GM10266 (cell line): ENCODE data around the gene NREP.

Experiments used
- DNase-seq: peaks from one replicate; pipeline ENCODE4 v3.0.0; 2012; ENCODE audit errors: extremely low spot score
- TF ChIP-seq, protein P1 (sequence below): IDR thresholded peaks from 2 replicates; pipeline ENCODE4 v1.5.1; 2012; ENCODE audit warnings: mild to moderate bottlenecking, low read depth; ENCODE audit not compliant: control insufficient read depth, insufficient read depth; ENCODE audit errors: missing control alignments

Gene NREP

DNA sequence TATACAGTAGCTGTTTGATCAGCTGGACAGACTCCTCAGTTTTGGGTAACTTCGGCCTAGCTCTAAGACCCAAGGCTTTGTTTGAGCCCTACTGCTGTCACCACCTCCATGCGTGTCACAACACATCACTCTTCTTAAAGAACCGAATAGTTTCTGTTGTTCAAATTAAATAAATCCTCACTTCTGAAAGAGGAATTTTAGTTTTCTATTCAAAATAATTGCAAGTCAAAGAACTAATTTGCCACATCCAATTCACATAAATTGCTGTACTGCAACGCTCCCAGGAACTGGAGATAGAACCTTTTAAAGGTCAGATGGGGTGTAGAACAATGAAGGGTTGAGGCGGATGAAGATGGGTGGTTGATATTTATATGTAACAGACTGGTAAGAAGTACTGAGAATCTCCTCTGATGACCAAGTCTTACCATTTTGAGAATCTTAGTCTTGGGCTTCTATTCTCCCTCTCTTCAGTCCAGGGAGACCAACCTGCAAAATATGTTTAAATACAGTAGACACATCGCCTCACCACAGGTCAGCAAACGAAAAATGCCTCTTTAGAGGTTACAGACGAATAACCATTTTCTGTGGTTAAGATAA is 1.6 kb downstream of the NREP start:
- DNase-seq: no peak
- TF ChIP-seq, protein P1, sequence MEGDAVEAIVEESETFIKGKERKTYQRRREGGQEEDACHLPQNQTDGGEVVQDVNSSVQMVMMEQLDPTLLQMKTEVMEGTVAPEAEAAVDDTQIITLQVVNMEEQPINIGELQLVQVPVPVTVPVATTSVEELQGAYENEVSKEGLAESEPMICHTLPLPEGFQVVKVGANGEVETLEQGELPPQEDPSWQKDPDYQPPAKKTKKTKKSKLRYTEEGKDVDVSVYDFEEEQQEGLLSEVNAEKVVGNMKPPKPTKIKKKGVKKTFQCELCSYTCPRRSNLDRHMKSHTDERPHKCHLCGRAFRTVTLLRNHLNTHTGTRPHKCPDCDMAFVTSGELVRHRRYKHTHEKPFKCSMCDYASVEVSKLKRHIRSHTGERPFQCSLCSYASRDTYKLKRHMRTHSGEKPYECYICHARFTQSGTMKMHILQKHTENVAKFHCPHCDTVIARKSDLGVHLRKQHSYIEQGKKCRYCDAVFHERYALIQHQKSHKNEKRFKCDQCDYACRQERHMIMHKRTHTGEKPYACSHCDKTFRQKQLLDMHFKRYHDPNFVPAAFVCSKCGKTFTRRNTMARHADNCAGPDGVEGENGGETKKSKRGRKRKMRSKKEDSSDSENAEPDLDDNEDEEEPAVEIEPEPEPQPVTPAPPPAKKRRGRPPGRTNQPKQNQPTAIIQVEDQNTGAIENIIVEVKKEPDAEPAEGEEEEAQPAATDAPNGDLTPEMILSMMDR: no peak

DNA sequence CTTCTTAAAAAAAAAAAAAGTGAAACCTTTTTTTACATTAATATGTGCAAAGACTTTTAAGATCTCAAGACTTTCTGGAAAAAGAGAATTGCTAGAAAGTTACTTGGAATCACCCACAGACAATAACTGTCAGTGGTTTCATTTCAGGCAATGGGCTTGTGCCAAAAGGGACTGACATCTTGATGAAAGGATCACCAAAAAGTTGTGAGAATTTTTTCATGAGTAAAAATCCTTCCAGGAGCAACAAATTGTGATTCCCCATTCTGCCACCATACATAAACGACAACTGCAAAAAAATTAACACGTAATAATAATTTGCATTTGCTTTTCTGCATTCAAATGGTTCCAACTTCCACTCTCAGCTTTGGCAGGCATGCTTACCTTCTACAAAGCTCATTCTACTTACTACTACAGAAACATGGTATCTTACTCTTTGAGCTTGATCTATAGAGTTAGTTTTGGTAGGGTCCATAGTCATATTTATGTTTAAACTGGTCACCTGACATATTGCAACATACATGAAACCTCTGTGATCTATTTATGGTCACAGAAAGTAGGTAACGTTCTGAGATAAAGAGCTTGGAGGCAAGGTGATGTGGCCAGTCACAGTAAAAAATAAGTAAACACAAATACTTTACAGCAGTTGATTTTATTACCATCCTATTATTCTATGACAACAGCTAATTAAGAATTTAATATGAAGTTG is 3.0 kb downstream of the NREP start:
- no peak for DNase-seq
- TF ChIP-seq, protein P1: no peak

DNA sequence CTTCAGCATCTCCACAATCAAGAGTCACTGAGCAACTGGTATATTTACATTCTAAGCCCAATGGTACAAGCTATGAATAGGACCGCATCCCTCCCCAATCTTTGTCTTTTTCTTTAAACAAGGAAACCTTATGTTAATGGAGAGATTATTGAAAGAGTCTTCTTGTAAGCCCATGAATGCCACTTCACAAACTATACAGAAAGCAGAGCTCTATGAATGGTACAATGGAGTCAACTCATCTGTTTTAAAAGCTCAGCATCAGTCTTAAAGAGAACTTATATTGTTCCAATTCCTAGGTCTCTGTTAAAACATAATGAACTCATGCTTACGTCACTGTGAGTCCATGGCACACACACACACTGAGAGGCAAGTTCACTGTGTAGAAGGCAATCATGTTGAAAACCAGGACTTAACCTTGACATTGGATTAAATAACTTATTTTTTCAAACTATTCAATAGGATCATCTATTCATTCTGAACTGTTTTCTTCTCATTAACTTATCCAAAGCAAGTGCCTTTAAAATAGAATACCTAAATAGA is 4.5 kb downstream of the NREP start:
- TF ChIP-seq, protein P1: no peak
- no peak for DNase-seq

DNA sequence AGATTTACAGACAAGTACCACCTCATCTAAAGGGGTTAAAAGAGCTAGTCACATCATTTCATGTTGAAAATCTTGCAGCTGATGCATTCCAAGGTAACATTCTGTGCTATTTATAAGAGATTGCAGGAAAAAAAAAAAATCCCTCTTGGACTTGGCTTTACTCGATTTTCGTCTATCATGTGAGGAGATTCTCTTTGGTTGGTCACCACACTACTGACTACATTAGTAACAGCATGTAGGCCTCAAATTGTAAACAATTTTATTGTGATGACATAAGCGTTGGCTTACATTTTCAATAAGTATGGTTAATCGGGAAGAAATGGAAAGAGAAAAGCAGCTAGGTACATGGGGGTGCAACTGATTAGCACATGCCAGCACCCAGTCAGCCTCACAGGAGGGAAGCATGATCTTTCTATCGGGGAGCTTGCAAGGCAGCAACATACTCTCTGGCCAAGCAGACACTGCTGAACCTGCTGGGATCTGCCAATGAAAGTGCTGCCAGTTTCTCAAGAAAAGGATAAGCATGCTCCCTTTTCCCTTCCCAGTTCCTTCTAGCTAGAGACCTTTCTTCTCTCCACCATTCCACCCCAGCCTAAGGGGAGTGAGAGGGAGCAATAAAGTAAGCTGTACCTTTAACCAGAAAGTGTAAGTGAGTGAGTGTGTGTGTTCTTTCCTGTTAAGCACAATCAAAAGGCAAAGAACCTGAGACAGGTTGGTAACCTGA is 7.5 kb downstream of the NREP start:
- TF ChIP-seq, protein P1: no peak
- DNase-seq: no peak

DNA sequence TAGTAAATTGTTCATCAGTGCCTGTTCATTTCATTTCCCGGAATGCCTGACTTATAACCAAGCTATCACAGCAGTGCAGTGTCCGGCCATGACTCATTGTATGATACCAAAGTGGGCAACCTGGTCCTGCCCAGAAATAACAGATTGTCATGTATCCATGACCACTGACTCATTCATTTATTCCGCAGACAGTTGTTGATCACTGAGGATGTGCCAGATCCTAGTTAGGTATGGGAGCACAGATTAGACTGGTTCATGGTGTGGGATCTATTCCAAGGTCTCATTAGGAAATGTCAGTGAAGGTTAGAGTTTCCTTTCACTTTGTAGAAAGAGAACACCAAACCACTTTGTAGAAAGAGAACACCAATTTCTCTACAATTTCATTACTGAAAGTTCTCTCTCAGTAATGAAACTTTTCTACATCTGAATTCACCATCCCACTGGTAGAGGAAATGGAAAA is 8.7 kb downstream of the NREP start:
- DNase-seq: no peak
- TF ChIP-seq, protein P1: no peak

DNA sequence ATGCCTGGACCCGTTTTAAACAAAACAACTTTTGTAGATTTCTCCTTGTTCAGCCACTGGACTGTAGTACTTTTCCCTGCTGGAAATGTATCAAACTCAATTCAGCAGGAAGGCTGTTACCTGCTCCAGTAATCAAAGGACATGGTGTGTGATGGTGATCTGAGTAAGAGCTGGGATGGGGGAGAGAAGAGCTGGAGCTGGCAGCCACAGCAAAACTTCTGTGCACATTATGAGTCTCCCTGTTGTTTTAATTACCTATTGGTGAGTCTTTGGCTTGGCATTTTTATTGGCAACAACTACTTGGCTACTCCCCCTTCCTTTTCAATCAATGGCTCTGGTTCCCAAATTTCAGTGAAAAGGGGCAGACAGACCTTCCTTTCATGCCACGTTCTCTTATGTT is 9.7 kb downstream of the NREP start:
- no peak for DNase-seq
- TF ChIP-seq, protein P1: no peak
